GM12878 (cell line): ENCODE measurements around the gene CRB1.

Experiments used
- DPF2 ChIP-seq: fragments of 450-650 bp; IDR thresholded peaks from 2 replicates; pipeline ENCODE4 v1.6.1; 2017; ENCODE audit warnings: mild to moderate bottlenecking
- EP300 ChIP-seq, 2 experiments: fragments of 150-350 bp in 1 of 2; IDR thresholded peaks; 2 replicates each; pipeline ENCODE4 v1.6.1; 2011 to 2012; ENCODE audit warnings: low read depth in 2 of 2, low read length in 2 of 2, borderline replicate concordance in 1 of 2, improper control_type of control experiment in 1 of 2, inconsistent platforms in 1 of 2; ENCODE audit not compliant: control insufficient read depth in 1 of 2
- JUND ChIP-seq: IDR thresholded peaks from 2 replicates; pipeline ENCODE4 v1.6.1; 2012; ENCODE audit warnings: low read depth, mild to moderate bottlenecking, low read length, improper control_type of control experiment, moderate library complexity
- MYC ChIP-seq: IDR thresholded peaks from 2 replicates; pipeline ENCODE4 v1.6.1; 2011; ENCODE audit warnings: mild to moderate bottlenecking, low read length, moderate library complexity, inconsistent platforms; ENCODE audit not compliant: insufficient read depth, insufficient replicate concordance, insufficient read length, severe bottlenecking
- NR2C2 ChIP-seq: IDR thresholded peaks from 2 replicates; pipeline ENCODE4 v1.6.1; 2011; ENCODE audit warnings: borderline replicate concordance, low read depth; ENCODE audit not compliant: control insufficient read depth, insufficient read length
- POLR2AphosphoS5 ChIP-seq: IDR thresholded peaks from 2 replicates; pipeline ENCODE4 v1.6.1; 2011; ENCODE audit warnings: mild to moderate bottlenecking, low read length, inconsistent platforms
- RFX5 ChIP-seq: IDR thresholded peaks from 2 replicates; pipeline ENCODE4 v1.6.1; 2011; ENCODE audit warnings: low read depth, low read length, improper control_type of control experiment
- TF ChIP-seq, protein P1 (sequence below), 3 experiments: IDR thresholded peaks in 2 of 3; conservative IDR thresholded peaks in 1 of 3; 2 replicates each; pipeline ENCODE4 v1.5.1; 2011; ENCODE audit warnings: low read depth in 3 of 3, low read length in 3 of 3, mild to moderate bottlenecking in 3 of 3, control low read depth in 2 of 3, moderate library complexity in 2 of 3, inconsistent platforms in 1 of 3, mixed read lengths in 1 of 3; ENCODE audit not compliant: control insufficient read depth in 2 of 3, insufficient read depth in 1 of 3; ENCODE audit errors: extremely low read depth in 1 of 3
- TF ChIP-seq, protein P2 (sequence below): fragments of 450-650 bp; IDR thresholded peaks from 2 replicates; pipeline ENCODE4 v1.6.1; 2016; ENCODE audit warnings: mild to moderate bottlenecking

DNA sequence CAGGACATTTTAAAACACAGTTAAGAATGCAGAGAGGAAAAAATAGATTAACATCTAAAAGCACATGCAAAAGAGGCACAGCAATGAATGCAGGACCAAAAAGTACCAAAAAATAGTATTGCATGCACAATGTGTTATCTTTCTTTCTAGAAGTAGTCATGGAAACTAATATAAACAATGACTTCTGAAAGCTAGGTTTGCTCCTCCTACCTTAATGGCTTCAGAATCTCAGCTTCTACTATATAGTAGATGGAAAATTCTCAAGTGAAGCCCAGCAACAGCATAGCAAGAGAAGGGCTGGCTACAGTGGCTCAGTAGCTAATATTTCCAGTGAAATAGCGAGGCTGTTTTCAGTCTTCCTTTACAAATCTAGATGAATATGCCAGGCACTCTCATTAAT is 125.1 kb downstream of the CRB1 start:
- TF ChIP-seq, protein P1, sequence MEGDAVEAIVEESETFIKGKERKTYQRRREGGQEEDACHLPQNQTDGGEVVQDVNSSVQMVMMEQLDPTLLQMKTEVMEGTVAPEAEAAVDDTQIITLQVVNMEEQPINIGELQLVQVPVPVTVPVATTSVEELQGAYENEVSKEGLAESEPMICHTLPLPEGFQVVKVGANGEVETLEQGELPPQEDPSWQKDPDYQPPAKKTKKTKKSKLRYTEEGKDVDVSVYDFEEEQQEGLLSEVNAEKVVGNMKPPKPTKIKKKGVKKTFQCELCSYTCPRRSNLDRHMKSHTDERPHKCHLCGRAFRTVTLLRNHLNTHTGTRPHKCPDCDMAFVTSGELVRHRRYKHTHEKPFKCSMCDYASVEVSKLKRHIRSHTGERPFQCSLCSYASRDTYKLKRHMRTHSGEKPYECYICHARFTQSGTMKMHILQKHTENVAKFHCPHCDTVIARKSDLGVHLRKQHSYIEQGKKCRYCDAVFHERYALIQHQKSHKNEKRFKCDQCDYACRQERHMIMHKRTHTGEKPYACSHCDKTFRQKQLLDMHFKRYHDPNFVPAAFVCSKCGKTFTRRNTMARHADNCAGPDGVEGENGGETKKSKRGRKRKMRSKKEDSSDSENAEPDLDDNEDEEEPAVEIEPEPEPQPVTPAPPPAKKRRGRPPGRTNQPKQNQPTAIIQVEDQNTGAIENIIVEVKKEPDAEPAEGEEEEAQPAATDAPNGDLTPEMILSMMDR (IDR thresholded peaks at IDR 0.05 in 2 of 3, conservative IDR thresholded peaks at IDR 0.05 in 1 of 3; ENCODE audit: control insufficient read depth in 2 of 3, extremely low read depth in 1 of 3, insufficient read depth in 1 of 3, low read depth in 3 of 3, low read length in 3 of 3): no peak
- TF ChIP-seq, protein P2, sequence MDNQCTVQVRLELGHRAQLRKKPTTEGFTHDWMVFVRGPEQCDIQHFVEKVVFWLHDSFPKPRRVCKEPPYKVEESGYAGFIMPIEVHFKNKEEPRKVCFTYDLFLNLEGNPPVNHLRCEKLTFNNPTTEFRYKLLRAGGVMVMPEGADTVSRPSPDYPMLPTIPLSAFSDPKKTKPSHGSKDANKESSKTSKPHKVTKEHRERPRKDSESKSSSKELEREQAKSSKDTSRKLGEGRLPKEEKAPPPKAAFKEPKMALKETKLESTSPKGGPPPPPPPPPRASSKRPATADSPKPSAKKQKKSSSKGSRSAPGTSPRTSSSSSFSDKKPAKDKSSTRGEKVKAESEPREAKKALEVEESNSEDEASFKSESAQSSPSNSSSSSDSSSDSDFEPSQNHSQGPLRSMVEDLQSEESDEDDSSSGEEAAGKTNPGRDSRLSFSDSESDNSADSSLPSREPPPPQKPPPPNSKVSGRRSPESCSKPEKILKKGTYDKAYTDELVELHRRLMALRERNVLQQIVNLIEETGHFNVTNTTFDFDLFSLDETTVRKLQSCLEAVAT: no peak
- TF ChIP-seq EP300 (IDR thresholded peaks at IDR 0.05; ENCODE audit: borderline replicate concordance in 1 of 2, control insufficient read depth in 1 of 2, low read depth in 2 of 2, low read length in 2 of 2): no peak
- no peak for TF ChIP-seq MYC
- no peak for TF ChIP-seq DPF2
- TF ChIP-seq POLR2AphosphoS5: no peak
- TF ChIP-seq NR2C2: no peak
- no peak for TF ChIP-seq RFX5
- no peak for TF ChIP-seq JUND
